NCI-H2107 treated with DMSO at 0.1 percent for 48 hours (cell line): ENCODE results near the gene AMD1.

Experiments
- DNase-seq: peaks from one replicate; lab custom pipeline; 2025; ENCODE audit not compliant: unreplicated experiment; lab: John Stamatoyannopoulos, UW

Gene AMD1

DNA sequence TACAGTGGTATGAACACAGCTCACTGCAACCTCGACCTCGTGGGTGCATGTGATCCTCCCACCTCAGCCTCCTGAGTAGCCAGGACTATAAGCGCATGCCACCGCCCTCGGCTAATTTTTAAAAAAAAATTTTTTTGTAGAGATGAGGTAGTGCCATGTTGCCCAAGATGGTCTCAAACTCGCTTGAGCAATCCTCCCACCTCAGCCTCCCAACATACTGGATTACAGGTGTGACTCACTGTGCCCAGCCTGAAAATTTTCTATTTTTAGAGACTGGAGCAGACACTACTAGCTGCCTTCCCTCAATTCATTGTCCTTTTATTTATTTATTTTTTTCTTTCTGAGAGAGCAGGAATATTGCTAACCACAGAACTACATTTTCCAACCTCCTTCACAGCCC is 63.6 kb downstream of the AMD1 start:
- DNase-seq: no peak

DNA sequence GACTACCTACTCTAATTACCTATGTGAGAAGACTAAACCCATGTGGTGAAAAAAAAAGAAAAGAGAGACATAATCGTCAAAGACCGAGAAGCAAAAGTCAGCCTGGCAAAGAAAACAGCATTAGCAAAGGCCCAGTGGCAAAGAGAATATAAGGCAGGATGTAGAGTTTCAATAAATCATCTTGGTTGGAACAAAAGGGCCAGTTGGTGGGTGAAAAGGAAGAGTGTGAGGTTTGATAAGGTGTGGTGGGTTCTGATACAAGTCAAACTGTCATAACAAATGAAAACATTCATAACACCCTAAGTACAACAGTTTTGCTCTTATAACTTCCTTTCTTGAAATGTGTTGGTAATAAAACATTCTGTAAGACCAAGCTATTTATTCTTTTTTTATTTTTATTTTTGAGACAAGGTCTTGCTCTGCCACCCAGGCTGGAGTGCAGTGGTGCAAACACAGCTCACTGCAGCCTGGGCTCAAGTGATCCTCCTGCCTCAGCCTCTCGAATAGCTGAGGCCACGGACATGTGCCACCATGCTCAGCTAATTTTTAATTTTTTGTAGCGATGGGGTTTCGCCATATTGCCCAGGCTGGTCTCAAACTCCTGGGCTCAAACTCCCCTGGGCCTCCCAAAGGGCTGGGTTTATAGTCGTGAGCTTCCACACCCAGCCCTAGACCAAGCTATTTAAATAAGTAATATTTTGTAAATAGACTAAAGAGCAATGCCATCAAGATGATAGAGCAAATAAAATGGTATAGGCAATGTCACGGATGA is 65.0 kb downstream of the AMD1 start:
- no peak for DNase-seq

DNA sequence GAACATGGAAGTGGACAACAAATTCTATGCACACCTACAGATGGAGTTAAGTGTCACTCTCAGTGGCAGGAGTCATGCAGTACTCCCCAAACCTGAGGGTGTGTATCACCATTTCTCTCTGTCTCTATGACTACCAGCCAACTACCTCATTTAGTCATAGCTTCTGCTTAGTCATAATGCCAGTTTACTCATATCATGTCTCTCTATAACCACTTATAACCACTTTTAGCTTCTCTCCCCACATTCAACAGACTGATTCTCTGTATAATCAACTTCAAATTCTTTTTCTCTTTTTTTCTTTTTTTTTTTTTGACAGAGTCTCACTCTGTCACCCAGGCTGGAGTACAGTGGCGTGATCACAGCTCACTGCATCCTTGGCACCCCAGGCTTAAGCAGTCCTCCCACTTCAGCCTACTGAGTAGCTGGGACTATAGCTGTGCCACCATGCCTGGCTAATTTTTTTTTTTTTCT is 70.1 kb downstream of the AMD1 start:
- no peak for DNase-seq
